22Rv1 (cell line): Measurements from ENCODE around the gene TCERG1L.
"Not testable (repeated sequence)": the region's sequence is repeated elsewhere in the genome, so short reads cannot be mapped to it uniquely, and the experiment has no call there.

Source experiments
- H3K27ac ChIP-seq: fragments of 450-650 bp; 2 replicates; pipeline ENCODE4 v1.5.1; 2017
- ZFX ChIP-seq: fragments of 450-650 bp; IDR thresholded peaks from 2 replicates; pipeline ENCODE4 v1.6.1; 2017; ENCODE audit warnings: antibody characterized with exemption, borderline replicate concordance
- TF ChIP-seq, protein P1 (sequence below): fragments of 450-650 bp; IDR thresholded peaks from 2 replicates; pipeline ENCODE4 v1.5.1; 2017; ENCODE audit warnings: mild to moderate bottlenecking

The TCERG1L gene

DNA sequence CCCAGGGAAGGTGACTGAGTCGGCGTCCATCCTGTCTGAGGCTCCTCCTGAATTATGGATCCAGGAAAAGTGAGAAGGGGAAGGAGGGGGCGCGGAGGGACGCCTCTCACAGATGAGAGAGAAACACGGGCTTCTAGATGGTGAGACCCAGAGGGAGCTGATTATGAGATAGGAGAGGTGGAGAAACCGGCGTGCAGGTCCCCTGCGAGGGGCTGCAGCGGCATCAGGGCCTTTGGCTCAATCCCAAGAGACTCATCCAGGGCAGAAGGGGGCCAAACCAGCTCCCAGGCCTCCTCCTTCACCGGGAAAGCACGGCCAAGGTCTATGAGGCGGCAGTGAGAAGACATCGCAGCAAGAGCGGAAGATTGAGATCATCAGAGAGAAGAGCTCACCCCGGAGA, 70.8 kb downstream of the TCERG1L start:
- H3K27ac ChIP-seq, result no peak overlapping the region

DNA sequence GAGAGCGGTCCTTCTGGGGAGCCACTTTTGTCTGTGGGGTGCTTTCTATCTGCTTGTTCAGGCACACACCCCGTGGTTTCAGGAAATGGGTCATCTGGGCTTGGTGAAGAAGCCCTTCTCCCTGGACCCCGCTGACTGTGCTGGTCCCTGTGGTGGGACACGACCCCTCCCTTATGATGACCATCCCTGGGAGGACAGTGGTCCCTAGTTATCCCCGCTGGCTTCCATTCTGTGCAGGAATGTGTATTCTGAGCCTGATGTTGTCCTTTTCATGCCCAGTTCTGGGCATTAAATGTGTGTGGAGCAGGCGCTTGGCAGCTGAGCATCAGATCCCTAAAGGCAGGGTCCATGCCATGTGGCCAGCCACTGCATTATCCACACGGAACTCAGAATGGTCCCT, 71.6 kb downstream of the TCERG1L start:
- H3K27ac ChIP-seq, result no peak overlapping the region
- TF ChIP-seq, protein P1, sequence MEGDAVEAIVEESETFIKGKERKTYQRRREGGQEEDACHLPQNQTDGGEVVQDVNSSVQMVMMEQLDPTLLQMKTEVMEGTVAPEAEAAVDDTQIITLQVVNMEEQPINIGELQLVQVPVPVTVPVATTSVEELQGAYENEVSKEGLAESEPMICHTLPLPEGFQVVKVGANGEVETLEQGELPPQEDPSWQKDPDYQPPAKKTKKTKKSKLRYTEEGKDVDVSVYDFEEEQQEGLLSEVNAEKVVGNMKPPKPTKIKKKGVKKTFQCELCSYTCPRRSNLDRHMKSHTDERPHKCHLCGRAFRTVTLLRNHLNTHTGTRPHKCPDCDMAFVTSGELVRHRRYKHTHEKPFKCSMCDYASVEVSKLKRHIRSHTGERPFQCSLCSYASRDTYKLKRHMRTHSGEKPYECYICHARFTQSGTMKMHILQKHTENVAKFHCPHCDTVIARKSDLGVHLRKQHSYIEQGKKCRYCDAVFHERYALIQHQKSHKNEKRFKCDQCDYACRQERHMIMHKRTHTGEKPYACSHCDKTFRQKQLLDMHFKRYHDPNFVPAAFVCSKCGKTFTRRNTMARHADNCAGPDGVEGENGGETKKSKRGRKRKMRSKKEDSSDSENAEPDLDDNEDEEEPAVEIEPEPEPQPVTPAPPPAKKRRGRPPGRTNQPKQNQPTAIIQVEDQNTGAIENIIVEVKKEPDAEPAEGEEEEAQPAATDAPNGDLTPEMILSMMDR, result no peak
- TF ChIP-seq ZFX, result no peak

More for the DNA sequence above, 70.8 kb downstream of the TCERG1L start:
- TF ChIP-seq, protein P1, result no peak
- TF ChIP-seq ZFX, result no peak

DNA sequence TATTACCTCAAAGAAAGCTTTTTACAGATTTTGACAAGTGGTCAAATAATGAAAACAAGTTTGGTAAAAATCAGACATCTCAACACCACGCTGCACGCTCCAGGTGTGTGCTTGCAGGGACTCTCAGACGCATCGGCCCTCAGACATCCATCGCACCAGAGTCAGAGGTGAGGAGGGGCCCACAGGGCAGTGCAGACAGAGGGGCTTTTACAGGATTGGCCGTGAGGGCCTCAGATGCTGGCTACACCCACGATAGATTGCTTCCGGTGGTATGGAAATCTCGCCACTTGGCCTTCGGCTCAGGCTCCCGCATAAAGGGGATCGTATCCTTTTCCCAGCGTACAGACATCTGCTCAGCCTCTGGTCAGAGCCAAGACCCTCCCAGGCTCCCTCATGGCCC, 72.1 kb downstream of the TCERG1L start:
- H3K27ac ChIP-seq, result no peak overlapping the region
- TF ChIP-seq, protein P1, result no peak
- no peak for TF ChIP-seq ZFX

DNA sequence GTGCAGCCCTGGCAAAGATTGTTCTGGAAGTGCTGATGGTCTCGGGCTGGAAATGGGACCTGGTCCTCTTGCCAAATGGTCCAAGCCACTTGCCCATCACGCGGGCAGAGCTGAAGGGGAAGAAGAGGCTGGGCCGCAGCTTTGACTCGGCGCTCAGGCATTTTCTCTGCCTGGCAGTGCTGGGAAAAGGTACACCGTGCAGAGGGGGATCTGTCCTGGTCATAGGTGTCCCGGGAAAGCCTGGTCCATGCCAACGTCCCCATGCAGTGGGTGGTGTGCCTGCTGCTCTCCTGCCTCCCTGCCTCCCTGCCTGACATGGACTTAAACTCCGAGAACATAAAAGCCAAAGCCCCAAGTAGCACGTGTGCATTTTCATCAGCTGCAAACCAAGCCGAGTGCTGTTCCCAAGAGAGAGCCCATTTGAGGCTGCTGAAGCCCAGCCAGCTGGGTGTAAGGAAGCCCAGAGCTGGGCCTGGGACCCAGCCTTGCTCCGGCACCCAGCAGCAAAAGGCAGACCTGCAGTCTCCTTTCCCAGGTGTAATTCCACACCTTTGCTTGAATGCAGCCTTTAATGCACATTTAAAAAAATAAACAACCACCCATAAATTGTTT, 72.7 kb downstream of the TCERG1L start:
- TF ChIP-seq, protein P1, result no peak
- TF ChIP-seq ZFX, result no peak
- H3K27ac ChIP-seq, result no peak overlapping the region

DNA sequence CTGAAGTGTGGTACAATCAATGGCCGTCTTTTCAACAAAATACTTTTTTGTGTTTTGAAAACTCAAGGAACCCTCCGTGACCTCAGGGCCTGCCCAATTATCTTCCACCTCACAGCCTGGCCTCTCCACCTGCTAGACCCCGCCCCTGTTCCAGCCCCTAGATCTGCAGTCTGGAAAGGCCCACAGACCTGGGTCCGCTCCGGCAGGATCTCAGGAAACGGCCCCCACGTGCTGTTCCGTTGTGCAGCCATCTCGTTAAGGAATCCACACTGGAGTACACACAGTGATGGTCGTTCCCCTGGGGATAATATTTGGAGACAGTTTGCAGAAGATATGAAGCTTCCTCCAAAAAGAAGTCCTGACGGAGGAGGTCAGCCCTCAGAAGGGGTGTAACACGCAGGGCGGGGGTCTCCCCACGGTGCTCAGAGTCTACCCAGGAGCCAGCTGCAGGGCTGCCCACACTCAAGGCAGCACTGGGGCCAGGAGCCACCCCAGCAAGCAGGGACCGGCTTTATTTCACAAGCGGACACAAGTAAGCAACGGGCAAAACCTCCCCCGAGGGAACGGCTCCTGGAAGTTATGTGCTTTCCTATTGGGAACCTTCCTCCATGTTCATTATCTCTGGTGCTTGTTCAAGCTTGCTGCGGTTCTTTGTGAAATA, 73.4 kb downstream of the TCERG1L start:
- no peak overlapping the region for H3K27ac ChIP-seq

DNA sequence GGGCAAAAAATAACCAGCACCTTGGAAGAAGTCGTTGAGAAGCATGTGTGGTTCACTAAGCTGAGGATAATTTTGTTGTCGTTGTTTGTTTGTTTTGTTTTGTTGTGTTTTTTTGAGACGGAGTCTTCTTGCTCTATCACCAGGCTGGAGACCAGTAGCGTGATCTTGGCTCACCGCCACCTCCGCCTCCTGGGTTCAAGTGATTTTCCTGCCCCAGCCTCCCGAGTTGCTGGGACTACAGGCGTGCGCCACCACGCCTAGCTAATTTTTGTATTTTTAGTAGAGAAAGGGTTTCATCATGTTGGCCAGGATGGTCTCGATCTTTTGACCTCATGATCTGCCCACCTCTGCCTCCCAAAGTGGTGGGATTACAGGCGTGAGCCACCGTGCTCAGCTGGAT, 76.9 kb downstream of the TCERG1L start:
- H3K27ac ChIP-seq, result not testable (repeated sequence)

More for the DNA sequence above, 73.4 kb downstream of the TCERG1L start:
- TF ChIP-seq, protein P1, result no peak
- TF ChIP-seq ZFX, result no peak

DNA sequence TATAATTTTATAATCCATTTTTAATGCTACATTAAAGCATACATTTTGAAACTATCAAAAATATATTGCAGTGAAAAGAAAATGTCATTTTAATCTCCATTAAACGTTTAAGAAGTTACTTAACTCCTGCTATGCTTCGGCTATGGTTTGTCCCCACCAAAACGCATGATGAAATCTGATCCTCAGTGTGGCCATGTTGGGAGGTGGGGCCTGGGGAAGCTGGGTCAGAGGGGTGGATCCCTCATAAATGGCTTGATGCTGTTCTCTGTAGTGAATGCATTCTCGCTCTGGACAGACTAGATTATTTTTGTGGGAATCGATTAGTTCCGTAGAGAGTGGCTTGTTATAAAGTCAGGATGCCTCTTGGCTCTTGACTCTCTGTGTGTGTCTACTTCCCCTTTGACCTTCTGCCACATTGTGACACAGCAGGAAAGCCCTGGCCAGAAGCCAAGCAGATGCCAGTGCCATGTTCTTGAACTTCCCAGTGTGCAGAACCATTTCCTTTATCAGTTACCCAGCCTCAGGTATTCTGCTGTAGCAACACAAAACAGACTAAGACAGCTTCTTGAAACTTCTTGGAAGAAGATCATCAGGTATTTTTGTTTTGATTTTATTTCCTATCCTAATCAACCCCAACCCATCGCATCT, 77.8 kb downstream of the TCERG1L start:
- no peak for TF ChIP-seq ZFX
- TF ChIP-seq, protein P1, result no peak
- H3K27ac ChIP-seq, result no peak overlapping the region
